Omental fat pad (tissue), 4 donors: ENCODE measurements around the gene GCNT3. TPM values are rescaled to one million over a fixed set of nuclear protein-coding genes. Genes with fewer than 3 reads are reported as not detected.

Source experiments
- ATAC-seq: fragments of 150-250 bp; one replicate; pipeline ENCODE4 v1.9.1; 2016; ENCODE audit warnings: mild to moderate bottlenecking, moderate library complexity; ENCODE audit not compliant: low FRiP score
- DNase-seq: peaks from one replicate; pipeline ENCODE4 v3.0.0-alpha.2; 2019; ENCODE audit warnings: low spot score
- total RNA-seq, 4 donors: library from RNA; depleted of rRNA; stranded (reverse); fragments of >200 nt; gene quantifications; one replicate each; pipeline ENCODE4 v1.1.0, GENCODE V29; 2016
- TF ChIP-seq, protein P1 (sequence below), 3 donors: fragments of 450-650 bp; IDR thresholded peaks; one replicate each; pipeline ENCODE4 v1.5.1; 2016 to 2017; ENCODE audit warnings: antibody characterized with exemption in 3 of 3, mild to moderate bottlenecking in 3 of 3, moderate library complexity in 2 of 3

The GCNT3 gene
- total RNA-seq = not detected

- TF ChIP-seq, protein P1, sequence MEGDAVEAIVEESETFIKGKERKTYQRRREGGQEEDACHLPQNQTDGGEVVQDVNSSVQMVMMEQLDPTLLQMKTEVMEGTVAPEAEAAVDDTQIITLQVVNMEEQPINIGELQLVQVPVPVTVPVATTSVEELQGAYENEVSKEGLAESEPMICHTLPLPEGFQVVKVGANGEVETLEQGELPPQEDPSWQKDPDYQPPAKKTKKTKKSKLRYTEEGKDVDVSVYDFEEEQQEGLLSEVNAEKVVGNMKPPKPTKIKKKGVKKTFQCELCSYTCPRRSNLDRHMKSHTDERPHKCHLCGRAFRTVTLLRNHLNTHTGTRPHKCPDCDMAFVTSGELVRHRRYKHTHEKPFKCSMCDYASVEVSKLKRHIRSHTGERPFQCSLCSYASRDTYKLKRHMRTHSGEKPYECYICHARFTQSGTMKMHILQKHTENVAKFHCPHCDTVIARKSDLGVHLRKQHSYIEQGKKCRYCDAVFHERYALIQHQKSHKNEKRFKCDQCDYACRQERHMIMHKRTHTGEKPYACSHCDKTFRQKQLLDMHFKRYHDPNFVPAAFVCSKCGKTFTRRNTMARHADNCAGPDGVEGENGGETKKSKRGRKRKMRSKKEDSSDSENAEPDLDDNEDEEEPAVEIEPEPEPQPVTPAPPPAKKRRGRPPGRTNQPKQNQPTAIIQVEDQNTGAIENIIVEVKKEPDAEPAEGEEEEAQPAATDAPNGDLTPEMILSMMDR (IDR thresholded peaks at IDR 0.05) = no peak
- no peak for DNase-seq
- ATAC-seq = no peak
Observed at GRCh38 chr15:59611276-59612260, at the start of gene GCNT3. Gene GCNT3 (plus strand): TSS chr15:59611783. CDS start chr15:59618239, 6,456 bp downstream.

- TF ChIP-seq, protein P1 (IDR thresholded peaks at IDR 0.05) = no peak
- DNase-seq (no peak), ATAC-seq (no peak)
Observed at GRCh38 chr15:59562448-59563186, 49.0 kb upstream of the GCNT3 start.

GRCh38 chr15:59565299-59565698 lies 46.3 kb upstream of the GCNT3 start:
- TF ChIP-seq, protein P1 (IDR thresholded peaks at IDR 0.05) = no peak
- ATAC-seq = no peak

DNA sequence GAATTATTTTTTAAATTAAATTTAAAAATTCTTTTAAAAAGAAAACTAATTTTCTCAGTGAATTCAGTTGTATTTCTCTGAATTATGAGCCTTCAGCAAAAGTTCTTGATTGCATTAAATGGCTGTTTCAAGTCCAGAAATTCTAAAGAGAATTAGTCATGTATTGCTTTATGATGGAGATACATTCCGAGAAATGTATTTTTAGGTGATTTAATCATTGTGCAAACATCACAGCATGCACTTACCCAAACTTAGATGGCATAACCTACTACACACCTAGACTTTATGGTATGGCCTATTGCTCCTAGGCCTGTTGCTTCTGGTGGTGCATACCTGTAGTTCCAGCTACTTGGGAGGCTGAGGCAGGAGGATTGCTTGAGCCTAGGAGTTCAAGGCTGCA lies 44.3 kb upstream of the GCNT3 start:
- TF ChIP-seq, protein P1 (IDR thresholded peaks at IDR 0.05) = no peak
- ATAC-seq (no peak), DNase-seq (no peak)

More at GRCh38 chr15:59565299-59565698, 46.3 kb upstream of the GCNT3 start:
- no peak for DNase-seq

DNA sequence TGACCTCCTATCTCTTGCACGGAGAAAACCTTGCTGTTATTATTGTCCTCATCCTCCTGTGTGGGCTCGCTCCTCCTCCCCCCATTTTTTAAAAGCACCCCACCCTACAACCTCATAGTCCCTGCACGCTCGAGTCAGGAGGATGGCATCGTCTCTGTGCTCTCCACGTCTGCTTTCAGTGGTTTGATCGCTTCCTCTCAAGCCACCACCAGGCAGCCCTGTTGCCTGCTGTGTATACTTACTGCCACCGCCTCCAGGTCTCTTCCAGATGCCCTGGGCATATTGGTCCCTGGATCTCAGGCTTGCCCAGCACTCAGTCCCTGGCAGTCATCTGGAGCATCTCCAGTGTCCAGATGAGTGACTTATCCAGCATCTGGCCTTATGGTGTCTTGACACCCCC lies 42.1 kb upstream of the GCNT3 start:
- DNase-seq = no peak
- ATAC-seq = no peak
- TF ChIP-seq, protein P1 (IDR thresholded peaks at IDR 0.05) = no peak

GRCh38 chr15:59570315-59570714 lies 41.3 kb upstream of the GCNT3 start:
- TF ChIP-seq, protein P1 (IDR thresholded peaks at IDR 0.05) = no peak
- ATAC-seq = no peak
- no peak for DNase-seq
